GM21381 (cell line): ENCODE measurements around the gene TRAPPC12.
"Not testable (repeated sequence)": the region's sequence is repeated elsewhere in the genome, so short reads cannot be mapped to it uniquely, and the experiment has no call there.

Experiments
- ATAC-seq: cut with Tn5 transposase; IDR thresholded peaks from one replicate; pipeline ENCODE4 v1.9.1; 2021; ENCODE audit warnings: mild to moderate bottlenecking, moderate library complexity; ENCODE audit not compliant: unreplicated experiment

The TRAPPC12 gene

GRCh38 chr2:3498783-3499394 is 119.4 kb downstream of the TRAPPC12 start:
- ATAC-seq, result no peak

- ATAC-seq, result no peak
Measured at GRCh38 chr2:3500326-3500899, 120.9 kb downstream of the TRAPPC12 start.

- no peak for ATAC-seq
Measured at GRCh38 chr2:3503046-3503445, 123.6 kb downstream of the TRAPPC12 start.

GRCh38 chr2:3503483-3503882 is 124.0 kb downstream of the TRAPPC12 start:
- ATAC-seq, result no peak

- ATAC-seq, result no peak
Measured at GRCh38 chr2:3504741-3505140, 125.2 kb downstream of the TRAPPC12 start.

GRCh38 chr2:3505771-3506170 is 126.3 kb downstream of the TRAPPC12 start:
- no peak for ATAC-seq

GRCh38 chr2:3512086-3512485 is 132.6 kb downstream of the TRAPPC12 start:
- no peak for ATAC-seq

GRCh38 chr2:3513026-3513810 is 133.7 kb downstream of the TRAPPC12 start:
- no peak for ATAC-seq

- not testable (repeated sequence) for ATAC-seq
Measured at GRCh38 chr2:3515438-3515837, 135.9 kb downstream of the TRAPPC12 start.

GRCh38 chr2:3516831-3517230 is 137.3 kb downstream of the TRAPPC12 start:
- ATAC-seq, result no peak

GRCh38 chr2:3517948-3518495 is 138.5 kb downstream of the TRAPPC12 start:
- no peak for ATAC-seq

- peak; percentile 77 for ATAC-seq
Measured at GRCh38 chr2:3518496-3519254, 139.2 kb downstream of the TRAPPC12 start.

- ATAC-seq, result peak; percentile 61
Measured at GRCh38 chr2:3519255-3520205, 140.0 kb downstream of the TRAPPC12 start, which contains the start of gene ADI1. TSS of gene ADI1 (minus strand) at chr2:3519531. CDS start at chr2:3519487, 44 bp downstream.

- no peak for ATAC-seq
Measured at GRCh38 chr2:3520591-3520990, 141.1 kb downstream of the TRAPPC12 start.

GRCh38 chr2:3522961-3523421 is 143.5 kb downstream of the TRAPPC12 start:
- no peak for ATAC-seq

GRCh38 chr2:3523551-3524041 is 144.1 kb downstream of the TRAPPC12 start:
- ATAC-seq, result no peak

GRCh38 chr2:3526871-3527270 is 147.4 kb downstream of the TRAPPC12 start:
- no peak for ATAC-seq

- no peak for ATAC-seq
Measured at GRCh38 chr2:3527886-3528785, 148.6 kb downstream of the TRAPPC12 start.
